T-cell (primary cell): ENCODE data around the gene RPL13A. TPM values are rescaled to one million over a fixed set of nuclear protein-coding genes. Genes with fewer than 3 reads are reported as not detected.

Source experiments
- ATAC-seq, 4 experiments: fragments of 200-7000 bp in 3 of 4; fragments of 150-1000 bp in 1 of 4; cut with Tn5 transposase; replicated peaks in 1 of 4; 1 replicate in 3 of 4; 2 replicates in 1 of 4; pipeline ENCODE4 v1.10.0; 2021; ENCODE audit warnings: moderate library complexity in 3 of 4, mild to moderate bottlenecking in 2 of 4, moderate number of reproducible peaks in 1 of 4
- CTCF ChIA-PET, 2 donors: fragments of 300-600 bp; sonication (Branson Sonifier 250); formaldehyde crosslinking; loops; one replicate each; lab custom pipeline; 2022; ENCODE audit warnings: antibody characterized with exemption in 2 of 2; lab: Charles Lee
- POLR2A ChIA-PET, 2 donors: fragments of 300-600 bp; sonication (Branson Sonifier 250); formaldehyde crosslinking; loops; one replicate each; lab custom pipeline; 2022; ENCODE audit warnings: antibody characterized with exemption in 2 of 2; lab: Charles Lee
- DNase-seq, 35 experiments: peaks; one replicate each; pipeline versions ENCODE4 v3.0.0 to v3.0.0-alpha.2; 2013 to 2023
- H3K27ac ChIP-seq: one replicate; pipeline ENCODE4 v1.5.1; 2013; ENCODE audit warnings: low read length
- H3K27me3 ChIP-seq, 2 experiments: replicated peaks in 1 of 2; 1 replicate in 1 of 2; 2 replicates in 1 of 2; pipeline versions ENCODE4 v1.6.1 to v1.7.0; 2013; ENCODE audit warnings: low read length in 1 of 2, mixed read lengths in 1 of 2; ENCODE audit not compliant: control insufficient read depth in 2 of 2, insufficient read depth in 2 of 2; ENCODE audit errors: extremely low read depth in 1 of 2
- H3K36me3 ChIP-seq, 2 donors: 1 replicate in 1 of 2; 2 replicates in 1 of 2; pipeline versions ENCODE4 v1.6.1 to v1.7.0; 2013; ENCODE audit warnings: low read length in 1 of 2; ENCODE audit not compliant: control insufficient read depth in 2 of 2, insufficient read depth in 1 of 2; ENCODE audit errors: extremely low read depth in 1 of 2
- H3K4me1 ChIP-seq, 2 experiments: 1 replicate in 1 of 2; 2 replicates in 1 of 2; pipeline versions ENCODE4 v1.6.1 to v1.7.0; 2013; ENCODE audit warnings: low read length in 2 of 2, mixed read lengths in 1 of 2; ENCODE audit not compliant: insufficient read depth in 2 of 2, control insufficient read depth in 1 of 2; ENCODE audit errors: extremely low read depth in 1 of 2
- H3K4me3 ChIP-seq, 2 donors: 1 replicate in 1 of 2; 2 replicates in 1 of 2; pipeline versions ENCODE4 v1.5.1 to v1.7.0; 2013; ENCODE audit warnings: mild to moderate bottlenecking in 2 of 2, low read length in 1 of 2, moderate library complexity in 1 of 2; ENCODE audit not compliant: control insufficient read depth in 1 of 2; ENCODE audit errors: extremely low read depth in 1 of 2
- H3K9me3 ChIP-seq: 2 replicates; pipeline ENCODE4 v1.7.0; 2013
- H3K27ac Mint-ChIP-seq, 2 donors: one replicate each; pipeline ENCODE4 v1.8.0; 2020 to 2021; ENCODE audit warnings: mild to moderate bottlenecking in 2 of 2, mixed read lengths in 2 of 2
- H3K27me3 Mint-ChIP-seq, 2 donors: one replicate each; pipeline ENCODE4 v1.8.0; 2021 to 2022; ENCODE audit warnings: mixed read lengths in 2 of 2
- H3K36me3 Mint-ChIP-seq: one replicate; pipeline ENCODE4 v1.8.0; 2021; ENCODE audit warnings: mixed read lengths
- H3K4me1 Mint-ChIP-seq, 3 donors: one replicate each; pipeline ENCODE4 v1.8.0; 2020 to 2022; ENCODE audit warnings: mixed read lengths in 3 of 3, mild to moderate bottlenecking in 1 of 3
- H3K4me3 Mint-ChIP-seq, 3 donors: one replicate each; pipeline ENCODE4 v1.8.0; 2020 to 2022; ENCODE audit warnings: mild to moderate bottlenecking in 3 of 3, mixed read lengths in 3 of 3, moderate library complexity in 3 of 3
- H3K9me3 Mint-ChIP-seq, 3 donors: one replicate each; pipeline ENCODE4 v1.8.0; 2020 to 2022; ENCODE audit warnings: mixed read lengths in 3 of 3
- WGBS: methylation state at CpG from one replicate; pipeline ENCODE4 v1.1.5; 2013; ENCODE audit warnings: missing lambda C conversion rate; ENCODE audit not compliant: insufficient coverage; 5-methylcytosine and 5-hydroxymethylcytosine counted together
- total RNA-seq, 35 experiments: library from RNA in 6 of 35; stranded (reverse) in 6 of 35; fragments of 120-200 nt in 1 of 35; gene quantifications; one replicate each; pipeline versions ENCODE4 v1.2.1 to v1.2.4 and lab custom pipeline; 2013 to 2026

The RPL13A gene
- total RNA-seq, 5 donors from 2014 or later (not counting 1 experiment from before 2014, with no cell fraction given), result 5,307 to 6,396 (median 5,878) TPM

- peaks cover 41 to 51% (median 50%) of the 10 kb centered on the region in 3 donors for H3K4me1 Mint-ChIP-seq
- 69% methylated on average over 3 of the region's 3 CpGs for WGBS
- ATAC-seq, result no peak
- no peak overlapping the region for H3K27ac Mint-ChIP-seq
- no peak for DNase-seq
- H3K4me3 Mint-ChIP-seq, result no peak overlapping the region
- no peak overlapping the region for H3K27ac ChIP-seq
- peaks cover 6 to 59% of the 10 kb centered on the region in 2 experiments for H3K4me1 ChIP-seq
- peaks cover 27% of the 10 kb centered on the region for H3K36me3 Mint-ChIP-seq
- no peak overlapping the region for H3K4me3 ChIP-seq
- H3K36me3 ChIP-seq, result peaks cover 12 to 37% of the 10 kb centered on the region in 2 donors
- H3K27me3 ChIP-seq, result peaks cover 0 to 17% of the 10 kb centered on the region in 2 experiments
- ChIA-PET CTCF (no interaction called here), POLR2A (no interaction called here)
- H3K9me3 ChIP-seq, result no peaks in the 10 kb centered on the region
- no peaks in the 10 kb centered on the region for H3K9me3 Mint-ChIP-seq
- peaks cover 12 to 13% of the 10 kb centered on the region in 2 donors for H3K27me3 Mint-ChIP-seq
Observed at GRCh38 chr19:49445997-49446396, 41.4 kb upstream of the RPL13A start.

GRCh38 chr19:49447485-49448431, 39.6 kb upstream of the RPL13A start:
- Mint-ChIP-seq H3K4me3 (no peak overlapping the region), H3K27me3 (no peaks in the 10 kb centered on the region), H3K36me3 (peaks cover 31% of the 10 kb centered on the region), H3K27ac (peak overlapping the region; percentile 43 to 55), H3K9me3 (no peaks in the 10 kb centered on the region), H3K4me1 (peaks cover 42 to 52% (median 49%) of the 10 kb centered on the region in 3 donors)
- no peak for ATAC-seq
- no peak for DNase-seq
- CTCF ChIA-PET, result no interaction called here
- Histone ChIP-seq H3K4me1 (peaks cover 6 to 59% of the 10 kb centered on the region in 2 experiments), H3K9me3 (no peaks in the 10 kb centered on the region), H3K36me3 (peaks cover 12 to 37% of the 10 kb centered on the region in 2 donors), H3K4me3 (no peak overlapping the region), H3K27me3 (peaks cover 0 to under 1% of the 10 kb centered on the region in 2 experiments), H3K27ac (no peak overlapping the region)
- WGBS, result 93% methylated on average over 25 of the region's 32 CpGs
- POLR2A ChIA-PET, result no interaction called here

DNA sequence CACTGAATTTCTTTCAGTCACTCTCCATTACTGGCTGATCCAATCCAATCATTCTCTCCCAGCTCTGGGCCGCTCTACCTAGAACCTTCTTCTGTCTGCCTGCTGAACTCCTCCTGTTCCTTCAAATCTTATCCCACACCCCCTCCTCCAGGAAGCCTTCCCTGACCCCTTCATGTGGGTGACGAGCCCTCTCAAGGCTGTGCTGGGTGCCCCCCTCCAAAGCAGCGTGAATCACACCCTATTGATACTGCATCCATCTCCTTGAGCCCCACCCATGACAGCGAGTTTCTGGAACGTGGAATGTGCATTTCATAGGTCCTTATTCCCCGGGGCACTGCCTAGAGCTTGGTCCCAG, 39.0 kb upstream of the RPL13A start:
- Histone ChIP-seq H3K27ac (no peak overlapping the region), H3K9me3 (no peaks in the 10 kb centered on the region), H3K36me3 (peaks cover 12 to 37% of the 10 kb centered on the region in 2 donors), H3K4me1 (peaks cover 4 to 57% of the 10 kb centered on the region in 2 experiments), H3K27me3 (no peaks in the 10 kb centered on the region), H3K4me3 (no peak overlapping the region)
- Mint-ChIP-seq H3K27me3 (no peaks in the 10 kb centered on the region), H3K4me1 (peaks cover 42 to 56% (median 53%) of the 10 kb centered on the region in 3 donors), H3K4me3 (peak overlapping the region in 1 of 3 donors; percentile 32), H3K9me3 (no peaks in the 10 kb centered on the region), H3K27ac (peak overlapping the region; percentile 43 to 55), H3K36me3 (peaks cover 31% of the 10 kb centered on the region)
- WGBS, result 96% methylated on average over 4 of the region's 6 CpGs
- ChIA-PET CTCF (no interaction called here), POLR2A (no interaction called here)
- DNase-seq, result no peak
- ATAC-seq, result no peak

GRCh38 chr19:49450405-49450804, 37.0 kb upstream of the RPL13A start:
- Histone ChIP-seq H3K9me3 (no peaks in the 10 kb centered on the region), H3K27ac (no peak overlapping the region), H3K36me3 (peaks cover 17 to 37% of the 10 kb centered on the region in 2 donors), H3K4me1 (peaks cover 7 to 62% of the 10 kb centered on the region in 2 experiments), H3K4me3 (peak overlapping the region in 1 of 2 donors; percentile 99), H3K27me3 (no peaks in the 10 kb centered on the region)
- POLR2A ChIA-PET, result interaction anchor here in 1 of 2 donors (0.6 to 0.7 kb wide), 2 partner anchors 23 to 354 kb away, joined by 3 to 7 read pairs; partner anchors contain the start of gene FLT3LG
- H3K36me3 Mint-ChIP-seq, result peaks cover 31% of the 10 kb centered on the region
- CTCF ChIA-PET, result no interaction called here
- ATAC-seq (no peak), DNase-seq (no peak)
- 78% methylated on average over 4 of the region's 7 CpGs for WGBS
- peak overlapping the region; percentile 78 to 98 for H3K27ac Mint-ChIP-seq
- H3K9me3 Mint-ChIP-seq, result no peaks in the 10 kb centered on the region
- no peaks in the 10 kb centered on the region for H3K27me3 Mint-ChIP-seq
- H3K4me1 Mint-ChIP-seq, result peaks cover 50 to 54% (median 53%) of the 10 kb centered on the region in 3 donors
- peak overlapping the region; percentile 95 to 98 (median 98) for H3K4me3 Mint-ChIP-seq

DNA sequence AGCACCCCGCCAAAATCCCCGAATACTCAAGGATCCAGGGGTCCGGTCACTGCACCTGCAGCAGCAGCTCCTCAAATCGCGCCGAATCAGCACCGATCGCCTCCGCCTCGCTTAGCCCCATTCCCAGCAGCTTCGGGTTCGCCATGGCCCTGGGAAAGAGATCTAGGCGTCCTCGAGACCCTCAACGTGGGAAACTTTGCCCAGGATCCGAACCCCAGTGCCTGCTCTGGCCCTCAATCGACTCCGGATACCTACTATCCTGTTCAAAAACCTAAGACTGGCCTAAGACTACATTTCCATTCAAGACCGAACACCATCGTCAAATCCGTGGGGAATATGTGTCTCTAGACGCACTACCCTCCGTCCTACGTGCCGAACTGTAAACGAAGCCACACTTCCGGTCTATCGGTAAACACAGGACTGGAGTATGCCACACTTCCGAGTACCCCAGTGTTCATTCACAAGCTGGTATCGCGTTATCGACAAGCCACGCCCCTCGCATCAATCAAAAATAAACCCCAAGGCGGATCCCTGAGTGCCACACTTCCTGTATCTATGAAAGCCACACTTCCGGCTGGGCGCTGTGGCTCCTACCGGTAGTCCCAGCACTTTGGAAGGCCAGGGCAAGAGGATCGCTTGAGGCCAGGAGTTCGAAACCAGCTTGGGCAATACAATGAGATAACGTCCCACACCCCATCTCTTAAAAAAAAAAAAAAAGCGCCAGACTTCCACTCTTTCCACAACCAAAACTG, 35.8 kb upstream of the RPL13A start, which contains the start of gene PIH1D1:
TSS of gene PIH1D1 (minus strand) at position 385 of the 752 bp plus-strand sequence. CDS start at position 145, 240 bp downstream.
- POLR2A ChIA-PET, result interaction anchor here (0.6 to 1.1 kb wide), 6 partner anchors 18 to 1088 kb away, joined by 3 to 7 read pairs (median 4); partner anchors contain the start of gene TMEM143 (in 1 of the 2)
- CTCF ChIA-PET, result interaction anchor here (0.5 to 1.4 kb wide), 9 partner anchors 10 to 458 kb away, joined by 3 to 6 read pairs (median 4); partner anchors contain the start of genes AP2A1 (in 1 of the 2) and RUVBL2 (in 1 of the 2)
- H3K4me3 Mint-ChIP-seq, result peak within 1 kb of the TSS; percentile 95 to 98 (median 98)
- peaks cover 50 to 62% (median 53%) of the 10 kb centered on the region in 3 donors for H3K4me1 Mint-ChIP-seq
- peak; percentile 82 to 98 (median 94) for DNase-seq
- H3K27me3 Mint-ChIP-seq, result no peaks in the 10 kb centered on the region
- Histone ChIP-seq H3K4me1 (peaks cover 7 to 62% of the 10 kb centered on the region in 2 experiments), H3K9me3 (no peaks in the 10 kb centered on the region), H3K36me3 (peaks cover 15 to 37% of the 10 kb centered on the region in 2 donors), H3K27me3 (no peaks in the 10 kb centered on the region), H3K4me3 (peak within 1 kb of the TSS; percentile 99), H3K27ac (peak within 1 kb of the TSS; percentile 83)
- H3K36me3 Mint-ChIP-seq, result peaks cover 35% of the 10 kb centered on the region
- 1% methylated on average over 42 of the region's 42 CpGs for WGBS
- no peaks in the 10 kb centered on the region for H3K9me3 Mint-ChIP-seq
- ATAC-seq, result peak; percentile 61 to 72 (median 68)
- peak within 1 kb of the TSS; percentile 98 to 99 for H3K27ac Mint-ChIP-seq
